ENCODE results near the gene NAPB. TPM values are rescaled to one million over a fixed set of nuclear protein-coding genes. Genes with fewer than 3 reads are reported as not detected.

NAPB gene
- polyA plus RNA-seq, 1 experiment: 3.8 TPM

DNA sequence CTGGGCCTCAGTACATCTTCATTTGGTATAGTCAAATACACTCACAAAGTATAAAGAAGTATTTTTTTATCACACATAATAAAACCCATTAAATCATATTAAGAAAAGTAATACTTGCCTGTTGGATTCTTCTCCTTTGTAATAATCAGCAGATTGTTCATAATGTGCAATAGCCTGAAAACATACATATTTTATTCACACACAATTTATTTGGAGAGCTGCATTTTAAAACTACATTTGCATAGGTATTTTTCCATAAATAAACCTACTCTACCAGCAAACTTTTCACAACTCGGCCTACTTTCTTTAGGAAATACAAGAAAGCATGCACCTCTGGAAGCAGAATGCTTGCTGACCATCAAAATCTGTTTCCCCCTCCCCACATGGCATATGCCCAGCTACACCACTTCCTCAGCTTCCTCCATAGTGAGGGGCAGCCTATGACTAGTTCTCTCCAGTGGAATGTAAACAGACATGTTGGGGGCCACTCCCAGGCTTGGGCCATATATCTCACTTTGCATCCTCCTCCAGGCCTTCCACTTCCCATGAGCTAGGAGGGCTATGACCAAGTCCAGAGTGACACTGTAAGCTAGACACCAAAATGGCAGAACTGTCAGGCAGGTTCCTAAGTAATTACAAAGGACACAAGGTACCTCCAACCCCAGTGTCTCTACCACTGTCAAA, 31.1 kb downstream of the NAPB start:
- CTCF ChIA-PET: interaction anchor here (1.1 kb wide), 2 partner anchors 10 to 15 kb away, joined by 4 to 5 read pairs; no protein-coding TSS in a partner anchor
- Histone ChIP-seq H3K36me3 (ENCODE audit: control insufficient read depth, insufficient read depth, low read length) (peaks cover 13% of the 10 kb centered on the region), H3K4me3 (ENCODE audit: low read depth, low read length) (no peak overlapping the region), H3K27me3 (ENCODE audit: control insufficient read depth, insufficient read depth, low read length) (no peaks in the 10 kb centered on the region)
- TF ChIP-seq CTCF (IDR thresholded peaks at IDR 0.05; ENCODE audit: insufficient read depth, low read depth, low read length): no peak
- DNase-seq (ENCODE audit: low read depth): no peak
- POLR2A ChIA-PET: no interaction called here

- H3K27me3 ChIP-seq (ENCODE audit: control insufficient read depth, insufficient read depth, low read length): no peaks in the 10 kb centered on the region
- H3K36me3 ChIP-seq (ENCODE audit: control insufficient read depth, insufficient read depth, low read length): peaks cover 3% of the 10 kb centered on the region; the same call in 1 of the 2 replicates
- no peak overlapping the region for H3K4me3 ChIP-seq (ENCODE audit: low read depth, low read length)
- TF ChIP-seq CTCF (IDR thresholded peaks at IDR 0.05; ENCODE audit: insufficient read depth, low read depth, low read length): no peak
- ChIA-PET CTCF (no interaction called here), POLR2A (no interaction called here)
- no peak for DNase-seq (ENCODE audit: low read depth)
These were observed 34.2 kb downstream of the NAPB start for GRCh38 chr20:23387118-23387443.

DNA sequence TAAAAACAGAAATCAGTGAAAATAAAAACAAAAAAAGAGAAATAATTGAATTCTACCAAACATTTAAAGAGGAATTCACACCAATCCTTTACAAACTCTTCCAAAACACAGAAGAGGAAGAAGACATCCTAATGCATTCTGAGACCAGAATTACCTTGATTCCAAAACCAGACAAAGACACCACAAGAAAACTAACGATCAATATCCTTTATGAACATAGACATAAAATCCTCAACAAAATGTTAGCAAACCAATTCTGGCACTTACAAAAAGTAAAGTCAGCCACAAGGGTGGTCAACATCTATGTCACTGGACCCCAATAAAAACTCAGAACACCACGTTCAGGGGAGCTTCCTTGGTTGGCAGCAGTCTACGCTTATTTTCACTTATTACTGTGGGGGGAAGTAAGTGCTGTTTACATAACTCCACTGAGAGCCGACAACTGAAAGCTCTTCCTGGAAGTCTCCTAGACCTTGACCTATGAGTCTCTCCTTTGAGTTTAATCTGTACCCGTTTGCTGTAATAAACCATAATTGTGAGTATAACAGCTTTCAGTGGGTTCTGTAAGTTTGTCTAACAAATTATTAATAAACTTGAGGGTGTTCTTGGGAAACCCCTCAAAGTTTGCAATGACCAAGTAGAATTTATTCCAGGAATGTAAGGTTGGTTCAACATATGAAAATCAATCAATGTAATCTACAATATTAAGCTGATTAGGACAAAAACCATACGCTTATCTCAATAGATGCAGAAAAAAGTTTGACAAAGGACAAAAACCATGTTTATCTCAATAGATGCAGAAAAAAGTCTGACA, 34.8 kb downstream of the NAPB start:
- peaks cover 1% of the 10 kb centered on the region; the same call in 1 of the 2 replicates for H3K36me3 ChIP-seq (ENCODE audit: control insufficient read depth, insufficient read depth, low read length)

GRCh38 chr20:23381876-23382275, 39.4 kb downstream of the NAPB start:
- DNase-seq (ENCODE audit: low read depth): no peak
- POLR2A ChIA-PET: no interaction called here
- CTCF ChIA-PET: interaction anchor here (0.9 kb wide), 2 partner anchors 16 to 37 kb away, joined by 3 read pairs; no protein-coding TSS in a partner anchor
- Histone ChIP-seq H3K27me3 (ENCODE audit: control insufficient read depth, insufficient read depth, low read length) (no peaks in the 10 kb centered on the region), H3K4me3 (ENCODE audit: low read depth, low read length) (no peak overlapping the region), H3K36me3 (ENCODE audit: control insufficient read depth, insufficient read depth, low read length) (peaks cover 8% of the 10 kb centered on the region)
- no peak for TF ChIP-seq CTCF (IDR thresholded peaks at IDR 0.05; ENCODE audit: insufficient read depth, low read depth, low read length)

More for the DNA sequence above, 34.8 kb downstream of the NAPB start:
- no peak for TF ChIP-seq CTCF (IDR thresholded peaks at IDR 0.05; ENCODE audit: insufficient read depth, low read depth, low read length)
- ChIA-PET CTCF (interaction anchor here (0.7 to 1.1 kb wide), 2 partner anchors 12 to 33 kb away, joined by 3 read pairs; no protein-coding TSS in a partner anchor), POLR2A (no interaction called here)
- no peak for DNase-seq (ENCODE audit: low read depth)
- Histone ChIP-seq H3K4me3 (ENCODE audit: low read depth, low read length) (no peak overlapping the region), H3K27me3 (ENCODE audit: control insufficient read depth, insufficient read depth, low read length) (no peaks in the 10 kb centered on the region)

GRCh38 chr20:23379772-23380171, 41.5 kb downstream of the NAPB start:
- Histone ChIP-seq H3K27me3 (ENCODE audit: control insufficient read depth, insufficient read depth, low read length) (no peaks in the 10 kb centered on the region), H3K36me3 (ENCODE audit: control insufficient read depth, insufficient read depth, low read length) (peaks cover 11% of the 10 kb centered on the region), H3K4me3 (ENCODE audit: low read depth, low read length) (no peak overlapping the region)
- no peak for DNase-seq (ENCODE audit: low read depth)
- POLR2A ChIA-PET: no interaction called here
- CTCF ChIA-PET: no interaction called here
- TF ChIP-seq CTCF (IDR thresholded peaks at IDR 0.05; ENCODE audit: insufficient read depth, low read depth, low read length): no peak

All from BJ (cell line).